Uterus (tissue), 4 donors: ENCODE measurements around the gene PRKCE. TPM values are rescaled to one million over a fixed set of nuclear protein-coding genes. Genes with fewer than 3 reads are reported as not detected.

Experiments
- DNase-seq, 2 donors: peaks; one replicate each; pipeline ENCODE4 v3.0.0-alpha.2; 2019 to 2020
- H3K27ac ChIP-seq, 2 donors: fragments of 200-600 bp; sonication (generic); 1 replicate in 1 of 2; 2 replicates in 1 of 2; pipeline ENCODE4 v1.5.1; 2016 to 2018
- H3K27me3 ChIP-seq, 2 donors: fragments of 200-600 bp; sonication (generic); one replicate each; pipeline ENCODE4 v1.5.1; 2018 to 2019; ENCODE audit warnings: control low read depth in 1 of 2
- H3K36me3 ChIP-seq, 2 donors: fragments of 200-600 bp; sonication (generic); one replicate each; pipeline ENCODE4 v1.5.1; 2019; ENCODE audit warnings: control low read depth in 1 of 2
- H3K4me1 ChIP-seq, 2 donors: fragments of 200-600 bp; sonication (generic); one replicate each; pipeline ENCODE4 v1.5.1; 2018 to 2019; ENCODE audit warnings: control low read depth in 1 of 2
- H3K4me3 ChIP-seq, 2 donors: fragments of 200-600 bp; sonication (generic); 1 replicate in 1 of 2; 2 replicates in 1 of 2; pipeline ENCODE4 v1.5.1; 2018 to 2019; ENCODE audit warnings: mild to moderate bottlenecking in 1 of 2
- H3K9me3 ChIP-seq, 2 donors: fragments of 200-600 bp; sonication (generic); one replicate each; pipeline ENCODE4 v1.5.1; 2019; ENCODE audit warnings: control low read depth in 1 of 2
- CTCF ChIP-seq, 4 experiments: fragments of 200-600 bp in 2 of 4; fragments of 450-650 bp in 2 of 4; sonication (generic) in 2 of 4; IDR thresholded peaks; one replicate each; pipeline ENCODE4 v1.5.1; 2016 to 2019; ENCODE audit warnings: antibody characterized with exemption in 4 of 4, mild to moderate bottlenecking in 2 of 4, moderate library complexity in 1 of 4
- POLR2A ChIP-seq, 2 donors: fragments of 450-650 bp; IDR thresholded peaks; one replicate each; pipeline ENCODE4 v1.6.1; 2016; ENCODE audit warnings: antibody characterized with exemption in 2 of 2, mild to moderate bottlenecking in 1 of 2, moderate library complexity in 1 of 2
- intact Hi-C: fragments of 100-400 bp; cut with DNase I; formaldehyde crosslinking; loops from one replicate; pipeline ENCODE4 v1.15.1; 2023; ENCODE audit warnings: low total_unique reads
- total RNA-seq, 4 donors: library from RNA; depleted of rRNA in 3 of 4; stranded (reverse); fragments of >200 nt in 3 of 4; gene quantifications; one replicate each; pipeline versions ENCODE4 v1.1.0 to v1.2.4, GENCODE V29; 2014 to 2023
- donor health status: DM: yes; HTN: yes; CAD: no.

PRKCE gene
- total RNA-seq = 10 to 100 TPM in 2 of 4 donors, 1 to 10 TPM in 2; 3.8 to 47.6 (median 14.2) TPM

- intact Hi-C loops = no loop called here
- Histone ChIP-seq H3K9me3 (no peaks in the 10 kb centered on the region), H3K4me3 (peak within 1 kb of the TSS; percentile 66 to 93), H3K27me3 (no peaks in the 10 kb centered on the region), H3K36me3 (no peaks in the 10 kb centered on the region), H3K27ac (peak within 1 kb of the TSS; percentile 97 to 100), H3K4me1 (peaks cover 0 to 6% of the 10 kb centered on the region in 2 donors)
- peak; percentile 74 to 76 for DNase-seq
- TF ChIP-seq CTCF (IDR thresholded peaks at IDR 0.05) (no peak), POLR2A (IDR thresholded peaks at IDR 0.05) (no peak)
Observed at GRCh38 chr2:45651415-45652089, at the start of gene PRKCE. PRKCE (plus strand) TSS chr2:45651675.

GRCh38 chr2:45602624-45603023 lies 48.9 kb upstream of the PRKCE start:
- H3K9me3 ChIP-seq = no peaks in the 10 kb centered on the region
- H3K27me3 ChIP-seq = no peaks in the 10 kb centered on the region
- H3K4me3 ChIP-seq = no peak overlapping the region
- no peaks in the 10 kb centered on the region for H3K36me3 ChIP-seq
- DNase-seq = no peak
- no peak overlapping the region for H3K27ac ChIP-seq
- intact Hi-C loops = no loop called here
- TF ChIP-seq CTCF (IDR thresholded peaks at IDR 0.05) (no peak), POLR2A (IDR thresholded peaks at IDR 0.05) (no peak)
- no peaks in the 10 kb centered on the region for H3K4me1 ChIP-seq

- intact Hi-C loops = no loop called here
- no peak overlapping the region for H3K4me3 ChIP-seq
- no peak for TF ChIP-seq CTCF (IDR thresholded peaks at IDR 0.05)
- TF ChIP-seq POLR2A (IDR thresholded peaks at IDR 0.05) = no peak
Observed at GRCh38 chr2:45605116-45605515, 46.4 kb upstream of the PRKCE start.

GRCh38 chr2:45606796-45607195 lies 44.7 kb upstream of the PRKCE start:
- TF ChIP-seq CTCF (IDR thresholded peaks at IDR 0.05) (no peak), POLR2A (IDR thresholded peaks at IDR 0.05) (no peak)
- Histone ChIP-seq H3K4me1 (peaks cover 0 to 6% of the 10 kb centered on the region in 2 donors), H3K36me3 (no peaks in the 10 kb centered on the region), H3K27me3 (no peaks in the 10 kb centered on the region), H3K9me3 (no peaks in the 10 kb centered on the region), H3K4me3 (no peak overlapping the region), H3K27ac (no peak overlapping the region)
- DNase-seq = no peak
- intact Hi-C loops = no loop called here

More at GRCh38 chr2:45605116-45605515, 46.4 kb upstream of the PRKCE start:
- Histone ChIP-seq H3K4me1 (peaks cover 0 to 4% of the 10 kb centered on the region in 2 donors), H3K27ac (no peak overlapping the region), H3K36me3 (no peaks in the 10 kb centered on the region), H3K9me3 (no peaks in the 10 kb centered on the region), H3K27me3 (no peaks in the 10 kb centered on the region)
- no peak for DNase-seq

GRCh38 chr2:45607701-45608100 lies 43.8 kb upstream of the PRKCE start:
- TF ChIP-seq POLR2A (IDR thresholded peaks at IDR 0.05) (no peak), CTCF (IDR thresholded peaks at IDR 0.05) (no peak)
- H3K27ac ChIP-seq = no peak overlapping the region
- H3K4me3 ChIP-seq = no peak overlapping the region
- DNase-seq = no peak
- H3K4me1 ChIP-seq = peaks cover 0 to 6% of the 10 kb centered on the region in 2 donors
- no peaks in the 10 kb centered on the region for H3K27me3 ChIP-seq
- no peaks in the 10 kb centered on the region for H3K9me3 ChIP-seq
- H3K36me3 ChIP-seq = no peaks in the 10 kb centered on the region
- intact Hi-C loops = no loop called here
